Measurements from ENCODE around the gene GFOD1.

GRCh38 chr6:13531956-13532355, 44.6 kb upstream of the GFOD1 start:
- TF ChIP-seq HMGXB4 (CRISPR knock-in tag; IDR thresholded peaks at IDR 0.05; ENCODE audit: borderline replicate concordance) (no peak), ZFP36 (IDR thresholded peaks at IDR 0.05; ENCODE audit: borderline replicate concordance, partially characterized antibody) (no peak), POLR2A (IDR thresholded peaks at IDR 0.05; ENCODE audit: low read length) (no peak), FOSL2 (IDR thresholded peaks at IDR 0.05) (no peak), FOSL2 (CRISPR knock-in tag; IDR thresholded peaks at IDR 0.05) (no peak), CBX8 (IDR thresholded peaks at IDR 0.05) (no peak)
- TF ChIP-seq, protein P1, sequence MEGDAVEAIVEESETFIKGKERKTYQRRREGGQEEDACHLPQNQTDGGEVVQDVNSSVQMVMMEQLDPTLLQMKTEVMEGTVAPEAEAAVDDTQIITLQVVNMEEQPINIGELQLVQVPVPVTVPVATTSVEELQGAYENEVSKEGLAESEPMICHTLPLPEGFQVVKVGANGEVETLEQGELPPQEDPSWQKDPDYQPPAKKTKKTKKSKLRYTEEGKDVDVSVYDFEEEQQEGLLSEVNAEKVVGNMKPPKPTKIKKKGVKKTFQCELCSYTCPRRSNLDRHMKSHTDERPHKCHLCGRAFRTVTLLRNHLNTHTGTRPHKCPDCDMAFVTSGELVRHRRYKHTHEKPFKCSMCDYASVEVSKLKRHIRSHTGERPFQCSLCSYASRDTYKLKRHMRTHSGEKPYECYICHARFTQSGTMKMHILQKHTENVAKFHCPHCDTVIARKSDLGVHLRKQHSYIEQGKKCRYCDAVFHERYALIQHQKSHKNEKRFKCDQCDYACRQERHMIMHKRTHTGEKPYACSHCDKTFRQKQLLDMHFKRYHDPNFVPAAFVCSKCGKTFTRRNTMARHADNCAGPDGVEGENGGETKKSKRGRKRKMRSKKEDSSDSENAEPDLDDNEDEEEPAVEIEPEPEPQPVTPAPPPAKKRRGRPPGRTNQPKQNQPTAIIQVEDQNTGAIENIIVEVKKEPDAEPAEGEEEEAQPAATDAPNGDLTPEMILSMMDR (IDR thresholded peaks at IDR 0.05), result no peak

All from A549 (cell line).